ENCODE data around the gene CELF2.

Gene CELF2

GRCh38 chr10:11208243-11208642 is 190.6 kb downstream of the CELF2 start:
- Histone ChIP-seq H2BK120ac (ENCODE audit: insufficient read depth, low read length, poor library complexity) (no peak overlapping the region), H3K9me3 (ENCODE audit: insufficient read depth, low read depth, low read length) (no peaks in the 10 kb centered on the region), H2BK12ac (ENCODE audit: low read length) (no peak overlapping the region), H2AFZ (ENCODE audit: insufficient read depth, low read length, poor library complexity) (no peak overlapping the region), H2BK5ac (ENCODE audit: low read depth, low read length, poor library complexity) (no peak overlapping the region), H3K4me2 (ENCODE audit: low read length) (no peak overlapping the region), H3K27ac (ENCODE audit: low read depth, low read length) (no peak overlapping the region), H3K4me1 (ENCODE audit: control insufficient read depth in 1 of 2, insufficient read depth in 2 of 2, low read length in 2 of 2) (peaks cover 10 to 13% of the 10 kb centered on the region in 2 experiments), H3K79me2 (ENCODE audit: control insufficient read depth, insufficient read depth, low read length, poor library complexity) (no peaks in the 10 kb centered on the region), H4K12ac (ENCODE audit: low read depth, low read length) (no peak overlapping the region), H3K9ac (ENCODE audit: low read length) (no peak overlapping the region), H3K79me1 (ENCODE audit: low read length) (no peaks in the 10 kb centered on the region), H3K23ac (ENCODE audit: low read length) (no peak overlapping the region), H3K27me3 (ENCODE audit: insufficient read depth, low read length) (no peaks in the 10 kb centered on the region), H4K8ac (ENCODE audit: low read depth, low read length) (no peak overlapping the region), H3K36me3 (ENCODE audit: control insufficient read depth in 1 of 2, insufficient read depth in 2 of 2, low read length in 2 of 2) (no peaks in the 10 kb centered on the region), H2AK5ac (ENCODE audit: low read length) (no peak overlapping the region), H3K18ac (ENCODE audit: low read length) (no peak overlapping the region), H3K4me3 (ENCODE audit: low read depth, low read length) (no peak overlapping the region), H3K14ac (ENCODE audit: low read length) (no peak overlapping the region), H4K91ac (ENCODE audit: low read depth, low read length) (no peak overlapping the region), H3K4ac (ENCODE audit: low read depth, low read length) (no peak overlapping the region)
- WGBS (ENCODE audit: extremely low coverage, insufficient coverage, insufficient read length), result no CpG with 5 or more reads among the region's 8 CpGs
- DNase-seq, result no peak

DNA sequence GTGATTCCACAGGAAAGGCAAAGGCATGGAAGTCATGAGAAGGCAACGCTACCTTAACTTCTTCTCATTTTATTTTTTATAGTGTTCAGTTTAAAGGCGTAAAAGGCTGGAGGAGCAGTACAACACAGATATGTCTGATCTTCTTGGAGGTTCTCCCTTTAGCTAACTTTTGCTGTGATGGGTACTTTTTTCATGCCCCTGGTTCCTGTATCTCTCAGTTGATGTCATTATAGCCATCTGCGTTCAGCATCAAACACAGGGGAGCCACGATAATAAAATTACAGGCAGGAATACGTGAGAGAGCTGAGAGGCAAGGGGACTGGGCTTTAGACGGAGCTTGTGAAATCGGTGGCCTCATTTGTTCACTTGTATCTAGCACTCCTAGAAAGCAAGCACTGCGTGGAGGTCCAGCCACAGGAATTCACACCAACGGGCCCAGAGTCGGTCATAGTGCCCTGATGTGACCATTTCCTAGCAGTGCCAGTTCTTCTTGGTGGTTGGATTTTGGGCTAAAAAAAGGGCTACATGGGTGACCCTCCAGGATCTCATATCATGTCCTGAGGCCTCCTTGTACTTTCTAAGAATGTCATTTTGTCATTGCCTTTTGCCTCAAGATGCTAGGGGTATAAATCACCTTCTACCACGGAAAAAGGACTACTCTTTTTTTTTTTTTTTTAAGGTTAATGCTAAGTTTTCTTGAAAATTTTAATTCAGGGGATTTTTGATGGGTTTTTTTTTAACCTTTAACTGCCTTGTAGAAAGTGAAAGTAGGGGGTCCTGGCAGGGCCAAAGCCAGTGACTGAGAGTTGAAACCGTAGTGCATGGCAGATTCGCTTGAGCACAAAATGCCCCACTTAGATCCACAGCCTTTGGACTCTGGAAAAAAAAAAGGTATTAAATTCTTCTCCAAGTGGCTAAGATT is 191.5 kb downstream of the CELF2 start:
- Histone ChIP-seq H3K27me3 (ENCODE audit: insufficient read depth, low read length) (no peaks in the 10 kb centered on the region), H3K9ac (ENCODE audit: low read length) (no peak overlapping the region), H3K23ac (ENCODE audit: low read length) (no peak overlapping the region), H4K91ac (ENCODE audit: low read depth, low read length) (peak overlapping the region; percentile 10), H2BK5ac (ENCODE audit: low read depth, low read length, poor library complexity) (no peak overlapping the region), H3K79me2 (ENCODE audit: control insufficient read depth, insufficient read depth, low read length, poor library complexity) (no peaks in the 10 kb centered on the region), H3K4me1 (ENCODE audit: control insufficient read depth in 1 of 2, insufficient read depth in 2 of 2, low read length in 2 of 2) (peaks cover 10 to 13% of the 10 kb centered on the region in 2 experiments), H2AK5ac (ENCODE audit: low read length) (no peak overlapping the region), H3K18ac (ENCODE audit: low read length) (no peak overlapping the region), H3K4me3 (ENCODE audit: low read depth, low read length) (no peak overlapping the region), H4K12ac (ENCODE audit: low read depth, low read length) (no peak overlapping the region), H3K79me1 (ENCODE audit: low read length) (no peaks in the 10 kb centered on the region), H3K4me2 (ENCODE audit: low read length) (no peak overlapping the region), H2BK120ac (ENCODE audit: insufficient read depth, low read length, poor library complexity) (peak overlapping the region; percentile 1), H2BK12ac (ENCODE audit: low read length) (no peak overlapping the region), H3K9me3 (ENCODE audit: insufficient read depth, low read depth, low read length) (no peaks in the 10 kb centered on the region), H3K14ac (ENCODE audit: low read length) (no peak overlapping the region), H3K4ac (ENCODE audit: low read depth, low read length) (no peak overlapping the region), H4K8ac (ENCODE audit: low read depth, low read length) (no peak overlapping the region), H3K36me3 (ENCODE audit: control insufficient read depth in 1 of 2, insufficient read depth in 2 of 2, low read length in 2 of 2) (no peaks in the 10 kb centered on the region), H2AFZ (ENCODE audit: insufficient read depth, low read length, poor library complexity) (no peak overlapping the region), H3K27ac (ENCODE audit: low read depth, low read length) (no peak overlapping the region)
- whole genome bisulfite sequencing (ENCODE audit: extremely low coverage, insufficient coverage, insufficient read length), result no CpG with 5 or more reads among the region's 13 CpGs
- no peak for DNase-seq

DNA sequence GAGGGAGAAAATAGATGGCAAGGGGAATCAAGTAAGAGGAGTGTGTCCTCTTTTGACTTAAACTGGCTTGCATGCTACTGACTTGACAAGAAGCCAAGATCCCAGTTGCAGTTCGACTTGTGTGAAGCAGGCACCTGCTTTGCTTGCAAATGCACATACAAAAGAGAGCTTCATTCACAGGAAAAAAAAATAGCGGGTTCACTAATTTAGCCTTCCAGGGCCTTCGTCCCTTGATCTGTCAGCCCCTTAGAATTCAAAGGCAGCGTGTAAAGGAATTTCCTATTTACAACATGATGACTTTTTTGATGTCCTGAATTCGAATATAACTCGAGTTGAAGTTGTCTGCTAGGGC is 192.1 kb downstream of the CELF2 start:
- H3K4me3 ChIP-seq (ENCODE audit: low read depth, low read length), result no peak overlapping the region
- H3K4me1 ChIP-seq (ENCODE audit: control insufficient read depth in 1 of 2, insufficient read depth in 2 of 2, low read length in 2 of 2), result peaks cover 5 to 9% of the 10 kb centered on the region in 2 experiments
- DNase-seq, result no peak
- no peak overlapping the region for H2BK120ac ChIP-seq (ENCODE audit: insufficient read depth, low read length, poor library complexity)
- H3K9me3 ChIP-seq (ENCODE audit: insufficient read depth, low read depth, low read length), result no peaks in the 10 kb centered on the region
- H3K27me3 ChIP-seq (ENCODE audit: insufficient read depth, low read length), result no peaks in the 10 kb centered on the region
- H3K18ac ChIP-seq (ENCODE audit: low read length), result no peak overlapping the region
- no peak overlapping the region for H3K4ac ChIP-seq (ENCODE audit: low read depth, low read length)
- no peak overlapping the region for H2AK5ac ChIP-seq (ENCODE audit: low read length)
- no peaks in the 10 kb centered on the region for H3K79me1 ChIP-seq (ENCODE audit: low read length)
- no peaks in the 10 kb centered on the region for H3K79me2 ChIP-seq (ENCODE audit: control insufficient read depth, insufficient read depth, low read length, poor library complexity)
- H2BK12ac ChIP-seq (ENCODE audit: low read length), result no peak overlapping the region
- no peak overlapping the region for H4K8ac ChIP-seq (ENCODE audit: low read depth, low read length)
- H3K23ac ChIP-seq (ENCODE audit: low read length), result no peak overlapping the region
- H3K9ac ChIP-seq (ENCODE audit: low read length), result no peak overlapping the region
- no CpG with 5 or more reads among the region's 6 CpGs for whole genome bisulfite sequencing (ENCODE audit: extremely low coverage, insufficient coverage, insufficient read length)
- no peak overlapping the region for H2BK5ac ChIP-seq (ENCODE audit: low read depth, low read length, poor library complexity)
- H3K27ac ChIP-seq (ENCODE audit: low read depth, low read length), result no peak overlapping the region
- no peak overlapping the region for H3K14ac ChIP-seq (ENCODE audit: low read length)
- no peak overlapping the region for H4K12ac ChIP-seq (ENCODE audit: low read depth, low read length)
- no peak overlapping the region for H4K91ac ChIP-seq (ENCODE audit: low read depth, low read length)
- H2AFZ ChIP-seq (ENCODE audit: insufficient read depth, low read length, poor library complexity), result no peak overlapping the region
- H3K36me3 ChIP-seq (ENCODE audit: control insufficient read depth in 1 of 2, insufficient read depth in 2 of 2, low read length in 2 of 2), result no peaks in the 10 kb centered on the region
- H3K4me2 ChIP-seq (ENCODE audit: low read length), result no peak overlapping the region

DNA sequence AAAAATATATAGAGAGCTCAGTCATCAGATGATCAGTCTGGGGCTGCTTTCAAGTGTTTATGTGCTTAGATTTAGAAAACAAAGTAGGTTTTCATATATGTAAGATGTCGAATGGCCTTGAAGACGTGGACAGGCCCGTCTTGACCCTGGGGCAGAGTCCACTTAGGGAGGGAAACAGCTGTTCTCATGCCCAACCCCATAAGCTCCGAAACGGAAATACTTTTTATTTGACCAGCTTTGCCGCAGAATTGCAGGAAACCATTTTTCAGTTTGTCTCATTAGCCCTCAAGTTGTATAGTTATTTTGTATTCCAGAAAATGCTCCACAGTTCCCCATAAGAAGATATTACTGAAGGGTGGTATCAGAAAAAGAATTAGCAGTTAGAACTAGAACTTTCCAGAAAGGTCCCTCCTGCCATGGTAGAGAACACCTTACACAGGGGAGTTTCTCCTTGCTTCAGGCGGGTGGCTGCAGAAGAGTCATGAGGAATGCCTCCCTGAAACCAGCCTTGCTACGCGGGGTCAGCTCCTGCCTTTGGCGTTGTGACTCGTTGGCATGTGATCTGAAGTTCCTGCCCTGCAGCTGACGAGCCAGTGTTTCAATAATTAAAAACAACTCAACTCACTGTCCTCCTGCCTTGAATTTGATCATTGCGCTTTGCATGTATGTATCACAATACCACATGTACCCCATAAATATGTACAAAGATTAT is 192.7 kb downstream of the CELF2 start:
- peak in 1 of 2 donors; percentile 25 for DNase-seq
- H4K8ac ChIP-seq (ENCODE audit: low read depth, low read length), result no peak overlapping the region
- no peak overlapping the region for H3K27ac ChIP-seq (ENCODE audit: low read depth, low read length)
- no CpG with 5 or more reads among the region's 13 CpGs for WGBS (ENCODE audit: extremely low coverage, insufficient coverage, insufficient read length)
- no peak overlapping the region for H3K23ac ChIP-seq (ENCODE audit: low read length)
- no peaks in the 10 kb centered on the region for H3K27me3 ChIP-seq (ENCODE audit: insufficient read depth, low read length)
- no peak overlapping the region for H2BK5ac ChIP-seq (ENCODE audit: low read depth, low read length, poor library complexity)
- no peaks in the 10 kb centered on the region for H3K9me3 ChIP-seq (ENCODE audit: insufficient read depth, low read depth, low read length)
- no peak overlapping the region for H2AK5ac ChIP-seq (ENCODE audit: low read length)
- no peak overlapping the region for H4K12ac ChIP-seq (ENCODE audit: low read depth, low read length)
- H3K4me1 ChIP-seq (ENCODE audit: control insufficient read depth in 1 of 2, insufficient read depth in 2 of 2, low read length in 2 of 2), result peaks cover 3 to 6% of the 10 kb centered on the region in 2 experiments
- no peak overlapping the region for H2BK120ac ChIP-seq (ENCODE audit: insufficient read depth, low read length, poor library complexity)
- no peak overlapping the region for H3K14ac ChIP-seq (ENCODE audit: low read length)
- H2AFZ ChIP-seq (ENCODE audit: insufficient read depth, low read length, poor library complexity), result no peak overlapping the region
- no peaks in the 10 kb centered on the region for H3K79me1 ChIP-seq (ENCODE audit: low read length)
- H3K4ac ChIP-seq (ENCODE audit: low read depth, low read length), result no peak overlapping the region
- H2BK12ac ChIP-seq (ENCODE audit: low read length), result no peak overlapping the region
- no peak overlapping the region for H3K9ac ChIP-seq (ENCODE audit: low read length)
- peak overlapping the region; percentile 49 for H4K91ac ChIP-seq (ENCODE audit: low read depth, low read length)
- no peak overlapping the region for H3K4me2 ChIP-seq (ENCODE audit: low read length)
- no peak overlapping the region for H3K18ac ChIP-seq (ENCODE audit: low read length)
- no peak overlapping the region for H3K4me3 ChIP-seq (ENCODE audit: low read depth, low read length)
- H3K36me3 ChIP-seq (ENCODE audit: control insufficient read depth in 1 of 2, insufficient read depth in 2 of 2, low read length in 2 of 2), result no peaks in the 10 kb centered on the region
- no peaks in the 10 kb centered on the region for H3K79me2 ChIP-seq (ENCODE audit: control insufficient read depth, insufficient read depth, low read length, poor library complexity)

All from trophoblast cell (in vitro differentiated cells and primary cell).